Neural progenitor cell (in vitro differentiated cells): ENCODE results near the gene APLP1. TPM values are rescaled to one million over a fixed set of nuclear protein-coding genes. Genes with fewer than 3 reads are reported as not detected.

Source experiments
- DNase-seq: peaks from one replicate; pipeline ENCODE4 v3.0.0-alpha.2; 2016; ENCODE audit warnings: low spot score
- H2AFZ ChIP-seq: fragments of 200-600 bp; sonication (generic); replicated peaks from 2 replicates; pipeline ENCODE4 v1.6.1; 2016; ENCODE audit warnings: antibody characterized with exemption
- H3F3A ChIP-seq: fragments of 200-600 bp; sonication (generic); 2 replicates; pipeline ENCODE4 v1.6.1; 2016; ENCODE audit warnings: antibody characterized with exemption, low read depth
- H3K27ac ChIP-seq: fragments of 200-600 bp; sonication (generic); 2 replicates; pipeline ENCODE4 v1.5.1; 2016; ENCODE audit warnings: mild to moderate bottlenecking
- H3K27me3 ChIP-seq: fragments of 200-600 bp; sonication (generic); 2 replicates; pipeline ENCODE4 v1.6.1; 2016; ENCODE audit warnings: mild to moderate bottlenecking, moderate library complexity
- H3K36me3 ChIP-seq: fragments of 200-600 bp; sonication (generic); 2 replicates; pipeline ENCODE4 v1.5.1; 2016
- H3K4me1 ChIP-seq: fragments of 200-600 bp; sonication (generic); 2 replicates; pipeline ENCODE4 v1.6.1; 2016; ENCODE audit warnings: mixed run types
- H3K4me2 ChIP-seq: fragments of 200-600 bp; sonication (generic); 2 replicates; pipeline ENCODE4 v1.6.1; 2016
- H3K4me3 ChIP-seq: fragments of 200-600 bp; sonication (generic); 2 replicates; pipeline ENCODE4 v1.5.1; 2016
- H3K79me2 ChIP-seq: fragments of 200-600 bp; sonication (generic); 2 replicates; pipeline ENCODE4 v1.6.1; 2016; ENCODE audit warnings: low read depth
- H3K9ac ChIP-seq: fragments of 200-600 bp; sonication (generic); 2 replicates; pipeline ENCODE4 v1.6.1; 2016
- H3K9me3 ChIP-seq: fragments of 200-600 bp; sonication (generic); 2 replicates; pipeline ENCODE4 v1.5.1; 2016; ENCODE audit warnings: low read depth
- H4K20me1 ChIP-seq: fragments of 200-600 bp; sonication (generic); 2 replicates; pipeline ENCODE4 v1.6.1; 2016; ENCODE audit warnings: low read depth
- H3K27ac Mint-ChIP-seq: 3 replicates; pipeline ENCODE4 v1.8.0; 2021; ENCODE audit warnings: mixed read lengths
- H3K27me3 Mint-ChIP-seq: 2 replicates; pipeline ENCODE4 v1.8.0; 2022; ENCODE audit warnings: low read depth, mild to moderate bottlenecking, inconsistent platforms, moderate library complexity, mixed read lengths; ENCODE audit not compliant: insufficient read depth
- H3K36me3 Mint-ChIP-seq: 3 replicates; pipeline ENCODE4 v1.8.0; 2021; ENCODE audit warnings: mixed read lengths
- H3K4me1 Mint-ChIP-seq: 3 replicates; pipeline ENCODE4 v1.8.0; 2021; ENCODE audit warnings: mixed read lengths
- H3K4me3 Mint-ChIP-seq: 3 replicates; pipeline ENCODE4 v1.8.0; 2021; ENCODE audit warnings: mild to moderate bottlenecking, moderate library complexity, mixed read lengths
- H3K9me3 Mint-ChIP-seq: 3 replicates; pipeline ENCODE4 v1.8.0; 2020; ENCODE audit warnings: mixed read lengths
- CTCF ChIP-seq: fragments of 200-600 bp; sonication (generic); IDR thresholded peaks from 2 replicates; pipeline ENCODE4 v1.5.1; 2017; ENCODE audit warnings: antibody characterized with exemption, mild to moderate bottlenecking
- EZH2 ChIP-seq: fragments of 200-600 bp; sonication (generic); IDR thresholded peaks from 2 replicates; pipeline ENCODE4 v1.6.1; 2017; ENCODE audit warnings: antibody characterized with exemption, mild to moderate bottlenecking, moderate library complexity
- EZH2phosphoT487 ChIP-seq: fragments of 200-600 bp; sonication (generic); IDR thresholded peaks from 2 replicates; pipeline ENCODE4 v1.6.1; 2017; ENCODE audit warnings: antibody characterized with exemption
- total RNA-seq: library from RNA; depleted of rRNA; stranded (reverse); fragments of >200 nt; gene quantifications from 2 replicates; pipeline ENCODE4 v1.2.3, GENCODE V29; 2015; ENCODE audit warnings: low replicate concordance

Gene APLP1
- total RNA-seq, 1 donor from 2014 or later = 89.5 TPM

- Histone ChIP-seq H3K9me3 (no peaks in the 10 kb centered on the region), H3K9ac (no peak overlapping the region), H3K79me2 (no peaks in the 10 kb centered on the region), H4K20me1 (peaks cover 4% of the 10 kb centered on the region), H3K27ac (no peak overlapping the region), H3K4me3 (no peak overlapping the region), H3F3A (peaks cover 33% of the 10 kb centered on the region), H3K4me1 (peaks cover 8% of the 10 kb centered on the region), H2AFZ (no peak overlapping the region), H3K27me3 (no peaks in the 10 kb centered on the region), H3K36me3 (no peaks in the 10 kb centered on the region), H3K4me2 (no peak overlapping the region)
- peaks cover 19% of the 10 kb centered on the region for H3K36me3 Mint-ChIP-seq
- H3K4me3 Mint-ChIP-seq = no peak overlapping the region
- peaks cover 12% of the 10 kb centered on the region for H3K27me3 Mint-ChIP-seq
- H3K9me3 Mint-ChIP-seq = peaks cover 2% of the 10 kb centered on the region
- no peak overlapping the region for H3K27ac Mint-ChIP-seq
- H3K4me1 Mint-ChIP-seq = peaks cover 19% of the 10 kb centered on the region
- TF ChIP-seq EZH2phosphoT487 (no peak), CTCF (no peak), EZH2 (no peak)
- DNase-seq = no peak
Observed at GRCh38 chr19:35872180-35872579, 3.8 kb downstream of the APLP1 start.

DNA sequence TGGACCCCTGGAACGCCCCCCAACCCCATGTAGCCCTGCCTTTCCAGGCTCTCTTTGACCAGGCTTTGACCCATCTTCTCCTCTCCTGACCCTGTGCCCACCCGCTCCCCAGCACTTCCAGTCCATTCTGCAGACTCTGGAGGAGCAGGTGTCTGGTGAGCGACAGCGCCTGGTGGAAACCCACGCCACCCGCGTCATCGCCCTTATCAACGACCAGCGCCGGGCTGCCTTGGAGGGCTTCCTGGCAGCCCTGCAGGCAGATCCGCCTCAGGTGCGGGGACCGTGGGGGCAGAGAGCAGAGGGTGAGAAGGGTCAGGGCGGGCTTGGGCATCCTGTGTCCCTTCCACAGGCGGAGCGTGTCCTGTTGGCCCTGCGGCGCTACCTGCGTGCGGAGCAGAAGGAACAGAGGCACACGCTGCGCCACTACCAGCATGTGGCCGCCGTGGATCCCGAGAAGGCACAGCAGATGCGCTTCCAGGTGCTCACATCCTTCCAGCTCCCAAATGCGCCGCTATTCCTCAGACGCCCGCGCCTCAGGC, 6.1 kb downstream of the APLP1 start:
- TF ChIP-seq EZH2phosphoT487 = no peak
- TF ChIP-seq CTCF = no peak
- TF ChIP-seq EZH2 = no peak
- H3K4me1 Mint-ChIP-seq = peaks cover 14% of the 10 kb centered on the region
- Histone ChIP-seq H3K4me2 (no peak overlapping the region), H3K27ac (no peak overlapping the region), H3K9ac (no peak overlapping the region), H3K79me2 (no peaks in the 10 kb centered on the region), H3F3A (peaks cover 15% of the 10 kb centered on the region), H4K20me1 (peaks cover 15% of the 10 kb centered on the region), H3K27me3 (no peaks in the 10 kb centered on the region), H3K36me3 (no peaks in the 10 kb centered on the region), H3K9me3 (no peaks in the 10 kb centered on the region), H3K4me3 (no peak overlapping the region), H3K4me1 (no peaks in the 10 kb centered on the region), H2AFZ (no peak overlapping the region)
- peak overlapping the region; percentile 18 for H3K27ac Mint-ChIP-seq
- H3K4me3 Mint-ChIP-seq = no peak overlapping the region
- no peak for DNase-seq
- H3K27me3 Mint-ChIP-seq = peaks cover 2% of the 10 kb centered on the region
- H3K36me3 Mint-ChIP-seq = peaks cover 22% of the 10 kb centered on the region
- no peaks in the 10 kb centered on the region for H3K9me3 Mint-ChIP-seq

GRCh38 chr19:35879068-35879467, 10.7 kb downstream of the APLP1 start:
- H3K4me2 ChIP-seq = no peak overlapping the region

More at GRCh38 chr19:35879068-35879467, 10.7 kb downstream of the APLP1 start:
- Histone ChIP-seq H3K4me1 (no peaks in the 10 kb centered on the region), H3F3A (no peaks in the 10 kb centered on the region), H3K27ac (no peak overlapping the region), H3K27me3 (no peaks in the 10 kb centered on the region), H3K79me2 (no peaks in the 10 kb centered on the region), H3K4me3 (no peak overlapping the region), H3K9me3 (no peaks in the 10 kb centered on the region), H3K9ac (no peak overlapping the region), H3K36me3 (no peaks in the 10 kb centered on the region), H2AFZ (no peak overlapping the region), H4K20me1 (peaks cover 21% of the 10 kb centered on the region)
- no peak for DNase-seq
- H3K4me3 Mint-ChIP-seq = no peak overlapping the region
- no peak overlapping the region for H3K27ac Mint-ChIP-seq
- H3K36me3 Mint-ChIP-seq = peaks cover 18% of the 10 kb centered on the region
- H3K4me1 Mint-ChIP-seq = peaks cover 12% of the 10 kb centered on the region
- H3K9me3 Mint-ChIP-seq = no peaks in the 10 kb centered on the region
- peaks cover 7% of the 10 kb centered on the region for H3K27me3 Mint-ChIP-seq
- no peak for TF ChIP-seq EZH2
- no peak for TF ChIP-seq EZH2phosphoT487
- TF ChIP-seq CTCF = no peak
